CD1c-positive myeloid dendritic cell (primary cell): ENCODE data around the gene BMPER.
"Not testable (repeated sequence)": the region's sequence is repeated elsewhere in the genome, so short reads cannot be mapped to it uniquely, and the experiment has no call there.

Experiments used
- DNase-seq: peaks from one replicate; pipeline ENCODE4 v3.0.0-alpha.2; 2016; ENCODE audit errors: extremely low spot score

Gene BMPER

DNA sequence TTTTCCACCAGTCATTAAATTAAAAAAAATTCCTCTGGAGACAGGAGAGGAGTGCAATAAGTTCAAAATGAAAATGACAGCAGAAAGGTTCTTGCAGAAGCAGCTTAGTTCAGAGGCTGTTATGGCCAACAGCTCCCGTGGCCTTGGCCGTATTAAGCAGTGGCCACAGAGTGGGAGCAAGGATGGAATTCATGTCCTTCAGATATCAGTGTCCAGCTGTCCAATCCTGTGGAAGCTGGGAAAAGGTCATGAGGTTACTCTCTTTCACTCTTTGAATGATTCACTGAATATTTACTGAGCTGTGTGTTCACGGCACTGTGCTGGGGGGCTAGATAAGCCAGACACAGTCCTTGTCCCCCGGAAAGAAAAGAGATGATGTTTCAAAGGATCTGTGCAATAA lies 231.8 kb downstream of the BMPER start:
- no peak for DNase-seq

DNA sequence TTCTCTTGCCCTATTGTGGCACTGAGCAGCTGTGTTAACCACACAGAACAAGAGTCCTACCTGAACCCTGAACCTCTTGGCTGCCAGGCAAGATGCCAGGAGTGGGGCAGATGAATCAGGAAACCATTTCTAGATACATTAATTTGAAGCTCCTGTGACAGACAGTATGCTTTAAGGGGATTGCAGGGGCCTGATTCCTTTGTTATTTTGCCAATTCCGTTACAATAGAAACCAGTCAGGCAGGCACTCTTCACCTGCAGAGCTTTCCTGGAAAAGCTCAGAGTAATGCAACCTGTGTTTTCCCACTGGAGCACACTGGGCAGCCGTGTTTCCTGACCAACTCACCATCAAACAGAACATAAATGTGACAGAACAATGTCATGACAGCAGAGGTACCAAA lies 233.1 kb downstream of the BMPER start:
- no peak for DNase-seq

DNA sequence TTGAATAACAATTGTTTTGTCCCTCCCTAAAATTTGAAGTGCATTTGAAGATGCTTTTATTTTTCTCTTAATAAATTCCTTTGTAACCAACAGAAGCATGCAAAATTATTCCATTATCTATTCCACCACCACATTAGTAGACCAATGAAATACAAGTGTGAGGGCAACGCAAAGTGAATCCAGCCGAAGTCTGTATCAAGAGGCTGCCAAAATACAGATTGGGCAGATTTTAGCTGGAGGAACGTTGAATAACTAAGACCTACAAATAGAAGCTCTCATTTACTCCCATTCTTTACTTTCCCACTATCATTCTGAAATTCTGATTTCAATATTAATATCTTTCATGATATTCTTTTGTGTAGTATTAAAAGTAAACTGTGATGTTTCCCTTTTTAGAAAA lies 233.7 kb downstream of the BMPER start:
- DNase-seq = no peak

DNA sequence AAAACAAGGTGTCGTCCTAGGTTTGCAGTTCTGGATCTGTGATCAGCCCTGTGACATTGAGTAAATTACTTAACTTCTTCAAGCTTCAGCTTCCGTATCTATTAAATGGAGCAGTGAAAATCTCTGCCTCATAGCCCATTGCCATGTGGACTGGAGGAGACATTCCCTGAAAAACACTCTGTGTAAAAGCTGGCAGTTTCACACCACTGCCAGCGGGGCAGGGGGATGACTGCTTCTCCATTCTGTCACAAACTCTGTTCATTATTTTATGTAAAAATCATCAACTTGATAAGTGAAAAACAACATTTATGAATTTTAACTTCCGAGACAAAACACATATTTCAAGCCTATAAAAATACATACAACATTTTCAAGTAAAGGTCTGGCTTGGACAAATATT lies 234.7 kb downstream of the BMPER start:
- DNase-seq = no peak

DNA sequence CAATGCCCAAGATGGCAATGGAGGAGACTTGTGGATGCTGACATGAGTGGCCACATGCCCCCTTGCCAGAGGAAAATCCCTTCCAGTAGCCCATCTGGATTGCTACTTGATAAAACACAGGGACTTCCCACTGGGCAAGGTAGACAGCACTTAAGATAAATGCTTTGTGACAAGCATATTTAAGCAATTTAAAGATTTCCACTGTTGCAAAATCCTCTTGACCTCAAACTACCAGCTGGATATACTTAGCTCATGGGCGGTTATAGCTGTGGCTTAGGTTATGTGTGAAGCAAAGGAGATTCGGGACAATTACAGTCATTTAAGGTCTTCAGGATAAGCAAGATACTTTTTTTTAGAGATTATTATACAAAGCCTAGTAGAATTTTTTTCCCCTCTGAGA lies 238.1 kb downstream of the BMPER start:
- DNase-seq = no peak

DNA sequence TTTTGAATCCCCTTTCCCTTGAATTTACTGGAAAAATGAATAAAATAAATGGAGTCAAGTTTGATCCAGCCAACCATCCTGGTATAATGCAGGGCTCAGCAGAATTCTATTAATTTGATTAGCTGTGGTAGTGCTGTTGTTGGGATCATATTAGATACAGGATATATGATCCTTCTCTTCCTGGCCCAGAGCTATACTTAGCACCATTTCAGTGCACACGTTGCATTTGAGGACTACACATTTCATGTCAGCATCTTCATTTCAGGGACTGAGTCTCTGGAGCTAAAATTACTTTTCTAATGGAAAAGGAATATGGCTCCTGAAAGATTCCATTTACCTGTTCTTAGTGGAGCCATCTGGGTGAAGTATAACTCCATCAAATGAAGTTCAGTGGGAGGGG lies 240.3 kb downstream of the BMPER start:
- no peak for DNase-seq

DNA sequence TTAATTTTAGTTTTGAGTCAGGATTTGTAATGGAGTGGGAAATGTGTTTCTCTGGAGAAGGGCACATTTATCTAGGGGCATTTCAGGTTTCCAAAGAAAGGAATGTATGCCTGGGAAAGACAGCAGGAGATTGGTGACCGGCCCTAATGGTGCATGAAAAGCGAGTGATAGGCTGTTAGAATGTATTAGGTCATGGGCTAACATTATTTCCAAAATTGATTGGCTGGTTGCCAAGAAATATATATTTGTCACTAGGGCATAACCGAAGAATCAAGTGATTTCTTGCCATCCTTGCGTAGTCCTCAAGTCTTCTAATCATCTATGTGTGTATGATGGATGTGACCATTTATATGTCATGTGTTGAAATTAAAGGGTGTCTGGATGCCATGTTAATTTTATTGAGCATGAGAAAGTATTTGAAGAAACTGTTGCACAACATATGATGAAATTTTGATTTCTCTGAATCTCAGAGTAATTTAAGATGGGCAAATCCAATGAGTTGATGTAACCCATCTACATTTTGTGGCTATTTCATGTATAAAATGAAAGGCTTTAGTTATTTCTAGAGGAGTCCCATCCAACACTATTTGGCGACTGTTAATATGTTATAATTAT lies 248.4 kb downstream of the BMPER start:
- no peak for DNase-seq

DNA sequence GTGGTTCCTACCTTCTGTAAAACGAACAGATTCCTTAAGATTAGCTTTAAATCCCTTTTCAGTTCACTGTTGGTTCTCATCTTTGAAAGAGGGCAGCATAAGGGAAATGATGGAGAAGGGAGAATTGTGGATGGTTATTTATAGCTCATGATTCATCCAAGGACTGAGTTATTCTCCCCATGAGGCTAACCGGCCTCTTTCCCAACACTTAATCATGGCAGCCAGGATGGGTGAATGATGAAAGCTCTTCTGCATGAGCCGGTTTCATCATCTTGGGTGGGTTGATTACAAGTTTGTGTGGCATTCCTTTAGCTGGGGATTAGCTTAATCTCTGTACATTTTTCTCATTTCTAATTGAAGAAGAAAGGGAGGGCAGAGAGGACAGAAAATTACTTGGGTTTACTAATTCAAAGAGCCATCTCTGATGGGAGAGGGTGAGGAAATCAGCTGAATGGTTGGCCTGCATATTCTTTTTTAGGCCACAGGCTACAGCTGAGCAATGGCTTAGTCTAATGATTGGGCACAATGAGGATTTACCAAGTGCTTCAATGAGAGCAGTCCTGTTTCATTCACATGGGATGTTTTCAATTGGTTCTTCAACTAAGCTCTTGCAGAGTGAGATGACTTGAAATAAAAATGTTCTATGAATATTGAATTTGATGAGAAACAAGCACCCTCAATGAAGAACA lies 250.0 kb downstream of the BMPER start:
- no peak for DNase-seq

DNA sequence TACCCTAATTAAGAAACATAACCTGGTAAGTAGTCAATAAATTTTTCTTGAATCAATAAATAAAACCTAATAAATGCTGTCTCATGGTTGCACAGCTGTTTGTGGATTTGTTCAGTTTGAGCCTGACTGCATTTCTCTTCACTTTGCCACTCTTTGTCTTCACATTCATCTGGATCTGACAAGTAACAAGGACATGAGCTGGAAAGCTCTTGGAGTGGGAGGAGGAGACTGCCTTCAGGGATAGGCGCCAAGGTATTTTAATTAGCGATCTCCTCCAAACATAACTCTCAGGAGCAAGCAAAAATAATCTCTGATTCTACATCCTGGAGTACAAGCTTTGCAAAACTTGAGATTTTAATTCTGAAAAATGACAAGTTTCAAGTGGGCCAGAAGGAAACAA lies 251.0 kb downstream of the BMPER start:
- no peak for DNase-seq

DNA sequence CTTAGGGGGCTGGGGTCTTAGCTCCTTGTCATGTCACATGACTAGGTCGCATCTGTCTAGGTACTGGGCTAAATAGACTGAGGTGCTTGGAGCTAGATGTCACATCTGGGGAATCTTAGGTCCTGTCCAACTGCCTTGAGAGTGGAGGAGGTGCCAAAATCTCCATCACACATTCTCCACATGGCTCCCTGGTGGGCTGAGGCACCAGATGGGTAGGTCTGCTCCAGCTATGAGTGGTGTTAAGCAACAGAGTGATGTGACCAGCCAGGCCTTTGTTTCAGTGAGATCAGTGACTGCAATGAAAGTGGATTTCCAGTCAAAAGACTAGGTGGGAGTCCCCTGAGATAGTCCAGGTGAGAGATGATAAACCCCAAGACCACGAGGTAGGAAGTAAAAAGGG lies 251.8 kb downstream of the BMPER start:
- DNase-seq = no peak

DNA sequence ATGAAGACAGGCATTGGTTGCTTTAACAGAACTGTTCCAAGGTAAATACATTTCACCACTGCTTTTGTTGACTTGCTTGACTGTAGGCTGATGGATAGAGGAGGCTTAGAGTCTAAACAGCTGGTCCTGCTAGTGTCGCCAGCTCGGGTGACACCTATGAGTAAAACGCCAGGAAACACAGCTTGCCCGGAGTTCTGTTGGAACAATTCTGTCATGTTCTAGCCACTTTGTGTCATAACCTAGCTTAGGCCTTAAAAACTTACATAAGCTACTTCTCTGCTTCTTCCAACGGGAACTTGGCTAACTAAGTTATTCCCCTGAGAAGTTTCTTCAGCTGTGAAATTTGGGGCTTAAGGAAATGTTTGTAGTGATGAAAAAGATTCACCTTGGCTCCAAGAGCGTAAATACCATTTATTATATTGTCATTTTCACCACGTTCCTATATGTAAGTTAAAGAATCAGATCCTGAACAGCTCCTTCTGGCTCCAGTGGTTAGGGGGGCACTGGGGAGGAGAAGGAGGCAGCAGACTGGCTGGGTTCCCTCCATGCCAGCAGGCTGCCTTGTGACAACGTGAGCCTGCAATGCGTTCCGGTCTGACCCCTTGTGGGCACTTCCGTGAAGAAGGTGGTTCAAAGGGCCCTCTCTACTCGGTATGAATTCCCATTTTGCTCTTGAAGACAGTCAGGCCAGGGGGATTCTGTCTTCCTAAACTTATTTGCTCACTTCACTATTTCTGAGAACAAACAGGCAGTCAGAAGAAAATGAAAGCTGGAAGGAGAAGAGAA lies 253.2 kb downstream of the BMPER start:
- no peak for DNase-seq

DNA sequence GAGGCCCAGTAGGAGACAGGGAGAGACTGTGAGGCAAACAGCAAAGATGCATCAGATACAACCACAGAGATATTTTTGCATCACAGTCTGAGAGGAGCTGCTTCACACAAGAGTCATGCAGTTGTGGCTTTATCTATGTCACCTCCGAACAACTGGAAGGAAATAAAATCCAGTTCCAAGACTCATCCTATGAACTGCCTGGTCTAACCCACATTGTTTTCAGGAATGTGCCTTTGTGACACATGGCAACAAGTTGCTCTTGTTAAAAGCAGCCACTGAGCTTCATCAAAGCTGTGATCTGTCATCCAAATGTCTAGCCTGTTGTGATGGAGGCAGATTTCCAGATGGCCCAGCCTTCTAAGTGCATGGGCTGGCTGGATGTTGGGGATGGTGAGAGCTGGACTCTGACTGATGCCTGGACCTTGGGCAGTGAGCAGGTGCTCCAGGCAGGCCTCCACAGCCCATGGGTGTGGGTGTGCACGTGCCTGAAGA lies 255.0 kb downstream of the BMPER start:
- no peak for DNase-seq

DNA sequence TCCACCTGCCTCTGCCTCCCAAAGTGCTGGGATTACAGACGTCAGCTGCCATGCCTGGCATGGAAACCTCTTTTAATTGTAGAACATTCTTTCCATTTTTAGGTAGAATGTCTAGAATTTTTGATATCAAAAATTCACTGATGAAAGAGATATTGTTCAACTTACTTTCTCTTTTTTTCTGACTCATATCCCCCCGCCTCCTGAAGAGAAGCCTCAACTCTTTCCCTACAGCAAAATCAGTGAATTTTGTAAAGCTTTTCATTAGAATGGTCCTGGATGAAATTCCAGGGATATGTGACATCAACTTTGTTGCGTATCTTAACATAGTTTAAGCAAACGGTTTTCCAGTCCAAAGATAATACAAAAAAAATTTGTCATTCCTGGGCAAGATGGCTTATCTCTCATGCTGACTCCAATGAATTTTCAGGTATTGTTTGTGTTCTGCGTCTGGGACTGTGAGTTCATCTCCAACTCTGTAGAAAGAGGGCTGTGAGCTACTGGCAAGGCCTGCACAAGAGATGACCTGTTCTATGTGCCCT lies 256.8 kb downstream of the BMPER start:
- DNase-seq = no peak

DNA sequence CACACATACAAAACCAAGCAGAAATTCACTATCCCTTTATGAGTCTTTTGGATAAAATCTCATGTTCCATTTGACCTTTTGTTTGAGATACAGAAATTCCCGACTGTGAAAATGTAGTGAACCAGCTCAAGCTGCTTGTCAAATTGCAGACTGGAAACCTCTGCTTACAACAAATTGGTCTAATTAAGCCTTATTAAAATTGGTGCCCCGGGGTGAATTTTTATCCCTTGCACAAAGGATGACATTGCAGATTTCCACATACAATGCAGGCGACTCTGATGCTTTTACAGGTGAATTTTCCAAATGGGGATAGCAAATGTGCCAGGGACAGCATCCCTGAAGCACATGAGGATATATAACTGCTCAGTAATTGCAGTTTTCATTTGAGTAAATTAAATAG lies 257.3 kb downstream of the BMPER start:
- no peak for DNase-seq

DNA sequence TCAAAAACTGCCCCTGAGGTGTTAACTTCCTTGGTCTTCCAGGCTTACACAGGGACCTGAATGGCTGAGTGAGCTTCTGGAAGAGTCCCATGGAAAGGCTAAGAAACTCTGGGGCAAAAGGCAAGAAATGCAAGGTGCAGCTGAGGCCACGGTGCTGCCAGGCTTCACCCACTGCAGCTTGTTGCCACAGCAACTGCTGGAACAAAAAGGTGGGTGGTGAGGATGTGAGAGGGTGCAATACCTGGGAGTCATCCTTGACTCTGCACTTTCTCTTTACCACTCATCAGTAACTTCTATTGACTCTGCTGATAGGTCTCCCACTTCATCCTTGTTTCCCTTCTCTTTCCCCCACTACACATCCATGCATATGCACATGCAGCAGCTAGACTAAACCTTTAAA lies 258.6 kb downstream of the BMPER start:
- no peak for DNase-seq

DNA sequence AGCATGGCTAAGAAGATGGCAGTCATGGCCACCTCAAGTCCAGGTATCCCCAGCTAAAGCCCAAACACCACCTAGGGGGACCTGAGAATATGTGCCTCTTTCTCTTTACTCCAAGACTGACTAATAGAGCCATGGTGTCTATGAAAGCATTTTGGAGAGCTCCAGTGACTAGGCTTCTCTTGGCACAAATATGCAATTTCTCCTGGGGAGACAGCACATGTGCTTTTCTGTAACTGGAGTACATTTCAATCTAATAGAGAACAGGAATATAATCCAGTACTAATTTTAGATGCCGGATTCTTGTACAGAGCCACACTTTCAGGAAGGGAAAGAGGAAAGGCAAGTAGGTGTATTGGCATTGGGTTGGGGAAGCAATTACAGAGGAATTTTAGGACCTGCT lies 260.1 kb downstream of the BMPER start:
- DNase-seq = no peak

DNA sequence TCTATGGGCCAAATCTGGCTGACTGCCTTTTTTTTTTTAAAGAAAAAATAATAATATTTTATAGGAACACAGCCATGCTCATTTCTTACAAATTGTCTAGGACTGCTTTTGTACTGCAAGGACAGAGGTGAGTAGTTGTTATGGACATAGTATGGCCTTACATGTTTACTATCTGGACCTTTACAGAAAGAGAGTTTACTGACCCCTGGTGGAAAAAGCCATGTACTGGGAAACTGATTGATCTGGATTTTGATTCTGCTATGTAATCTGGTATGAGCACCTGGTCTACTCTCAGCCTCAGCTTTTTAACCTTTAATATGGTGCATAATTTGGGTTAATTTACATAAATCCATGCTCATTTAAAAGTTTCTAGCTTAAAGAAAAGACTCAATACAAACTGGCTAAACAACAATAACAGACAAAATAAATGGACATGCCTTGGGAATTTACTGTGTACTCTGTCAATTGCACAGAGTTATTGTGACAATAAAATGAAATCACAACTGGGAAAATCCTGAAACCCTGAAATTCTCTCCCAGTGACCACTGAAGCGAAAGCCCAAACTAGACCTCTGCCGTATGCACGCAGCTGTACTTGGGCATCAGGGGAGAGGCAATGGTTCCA lies 260.7 kb downstream of the BMPER start:
- DNase-seq = no peak

DNA sequence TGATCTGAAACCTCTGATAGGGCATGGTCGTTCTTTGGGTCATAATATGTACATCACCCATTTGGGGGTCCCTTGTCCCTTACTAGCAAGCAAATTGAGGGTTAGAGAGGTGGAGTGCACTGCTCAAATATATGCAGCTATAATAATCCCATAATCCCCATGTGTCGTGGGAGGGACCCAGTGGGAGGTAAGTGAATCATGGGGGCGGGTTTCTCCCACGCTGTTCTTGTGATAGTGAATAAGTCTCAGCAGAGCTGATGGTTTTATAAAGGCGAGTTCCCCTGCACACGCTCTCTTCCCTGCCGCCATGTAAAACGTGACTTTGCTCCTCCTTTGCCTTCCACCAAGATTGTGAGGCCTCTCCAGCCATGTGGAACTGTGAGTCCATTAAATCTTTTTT lies 262.7 kb downstream of the BMPER start:
- no peak for DNase-seq

DNA sequence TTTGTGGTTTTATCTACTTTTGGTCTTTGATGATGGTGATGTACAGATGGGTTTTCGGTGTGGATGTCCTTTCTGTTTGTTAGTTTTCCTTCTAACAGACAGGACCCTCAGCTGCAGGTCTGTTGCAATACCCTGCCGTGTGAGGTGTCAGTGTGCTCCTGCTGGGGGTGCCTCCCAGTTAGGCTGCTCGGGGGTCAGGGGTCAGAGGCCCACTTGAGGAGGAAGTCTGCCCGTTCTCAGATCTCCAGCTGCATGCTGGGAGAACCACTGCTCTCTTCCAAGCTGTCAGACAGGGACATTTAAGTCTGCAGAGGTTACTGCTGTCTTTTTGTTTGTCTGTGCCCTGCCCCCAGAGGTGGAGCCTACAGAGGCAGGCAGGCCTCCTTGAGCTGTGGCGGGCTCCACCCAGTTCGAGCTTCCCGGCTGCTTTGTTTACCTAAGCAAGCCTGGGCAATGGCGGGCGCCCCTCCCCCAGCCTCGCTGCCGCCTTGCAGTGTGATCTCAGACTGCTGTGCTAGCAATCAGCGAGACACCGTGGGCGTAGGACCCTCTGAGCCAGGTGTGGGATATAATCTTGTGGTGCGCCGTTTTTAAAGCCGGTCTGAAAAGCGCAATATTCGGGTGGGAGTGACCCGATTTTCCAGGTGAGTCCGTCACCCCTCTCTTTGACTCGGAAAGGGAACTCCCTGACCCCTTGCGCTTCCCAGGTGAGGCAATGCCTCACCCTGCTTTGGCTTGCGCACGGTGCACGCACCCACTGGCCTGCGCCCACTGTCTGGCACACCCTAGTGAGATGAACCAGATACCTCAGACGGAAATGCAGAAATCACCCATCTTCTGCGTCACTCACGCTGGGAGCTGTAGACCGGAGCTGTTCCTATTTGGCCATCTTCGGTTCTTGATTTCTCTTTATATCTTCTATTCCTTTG lies 269.6 kb downstream of the BMPER start:
- DNase-seq = not testable (repeated sequence)

DNA sequence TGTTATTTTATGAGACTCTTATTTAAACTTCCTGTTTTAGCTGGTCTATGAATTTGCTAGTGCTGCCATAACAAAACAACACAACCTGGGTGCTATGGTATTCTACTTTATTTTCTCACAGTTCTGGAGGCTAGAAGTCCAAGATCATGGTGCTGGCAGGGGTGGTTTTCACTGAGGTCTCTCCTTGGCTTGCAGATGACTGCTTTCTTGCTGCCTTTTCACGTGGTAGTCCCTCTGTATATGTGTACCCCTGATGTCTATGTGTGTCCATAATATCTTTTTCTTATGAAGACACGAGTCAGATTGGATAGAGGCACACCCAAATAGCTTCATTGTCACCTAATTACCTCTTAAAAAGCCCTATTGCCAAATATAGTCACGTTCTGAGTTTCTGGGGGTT lies 270.5 kb downstream of the BMPER start:
- DNase-seq = no peak

DNA sequence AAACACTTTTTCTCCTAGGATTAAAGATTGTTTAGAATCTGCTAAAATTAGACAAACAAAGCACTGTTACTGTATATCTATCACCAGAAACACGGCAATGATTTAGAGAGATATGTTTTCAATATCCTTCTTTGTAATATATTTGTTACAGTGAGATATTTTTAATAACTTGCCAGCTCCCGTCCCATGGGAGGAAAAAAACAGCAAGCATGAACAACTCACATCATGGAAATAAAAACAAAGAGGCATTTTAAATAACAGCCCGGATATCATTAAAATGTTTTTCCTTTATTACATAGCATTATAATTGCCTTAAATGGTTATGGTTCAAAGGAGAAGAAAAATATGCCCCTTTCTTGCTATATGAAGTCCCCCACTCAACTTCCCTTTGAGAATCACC lies 272.1 kb downstream of the BMPER start:
- DNase-seq = no peak
